ENCODE data around the gene BDKRB2.

DNA sequence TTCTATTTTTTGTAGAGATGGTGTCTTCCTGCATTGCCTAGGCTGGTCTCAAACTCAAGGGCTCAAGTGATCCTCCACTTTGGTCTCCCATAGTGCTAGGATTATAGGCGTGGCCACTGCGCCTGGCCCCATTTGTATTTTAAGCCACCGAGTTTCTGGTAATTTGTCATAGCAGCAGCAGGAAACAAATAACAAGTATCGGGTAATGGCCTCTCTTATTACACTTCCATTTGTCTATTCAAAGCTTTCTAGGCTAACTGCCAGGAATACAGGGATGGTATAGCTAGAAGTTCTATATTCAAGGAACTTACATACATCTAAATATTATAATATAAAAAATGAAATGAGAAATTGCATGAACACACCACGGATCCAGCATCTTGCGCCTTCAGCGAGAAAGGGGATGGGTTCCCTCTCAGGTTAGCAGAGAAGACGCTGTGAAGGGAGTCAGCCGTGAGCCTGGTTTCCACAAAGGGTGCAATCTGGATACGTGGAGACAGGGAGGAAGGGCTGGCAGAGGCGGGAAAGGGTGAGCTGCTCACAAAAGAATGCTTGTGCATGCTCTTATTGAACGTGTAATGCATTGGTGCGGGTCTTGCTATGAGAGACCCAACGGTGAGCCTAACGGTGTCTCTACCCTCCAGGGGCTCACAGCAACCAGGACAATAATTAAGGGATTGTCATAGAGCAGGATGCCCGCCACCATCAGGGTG, 60.9 kb downstream of the BDKRB2 start:
- TF ChIP-seq, protein P1, sequence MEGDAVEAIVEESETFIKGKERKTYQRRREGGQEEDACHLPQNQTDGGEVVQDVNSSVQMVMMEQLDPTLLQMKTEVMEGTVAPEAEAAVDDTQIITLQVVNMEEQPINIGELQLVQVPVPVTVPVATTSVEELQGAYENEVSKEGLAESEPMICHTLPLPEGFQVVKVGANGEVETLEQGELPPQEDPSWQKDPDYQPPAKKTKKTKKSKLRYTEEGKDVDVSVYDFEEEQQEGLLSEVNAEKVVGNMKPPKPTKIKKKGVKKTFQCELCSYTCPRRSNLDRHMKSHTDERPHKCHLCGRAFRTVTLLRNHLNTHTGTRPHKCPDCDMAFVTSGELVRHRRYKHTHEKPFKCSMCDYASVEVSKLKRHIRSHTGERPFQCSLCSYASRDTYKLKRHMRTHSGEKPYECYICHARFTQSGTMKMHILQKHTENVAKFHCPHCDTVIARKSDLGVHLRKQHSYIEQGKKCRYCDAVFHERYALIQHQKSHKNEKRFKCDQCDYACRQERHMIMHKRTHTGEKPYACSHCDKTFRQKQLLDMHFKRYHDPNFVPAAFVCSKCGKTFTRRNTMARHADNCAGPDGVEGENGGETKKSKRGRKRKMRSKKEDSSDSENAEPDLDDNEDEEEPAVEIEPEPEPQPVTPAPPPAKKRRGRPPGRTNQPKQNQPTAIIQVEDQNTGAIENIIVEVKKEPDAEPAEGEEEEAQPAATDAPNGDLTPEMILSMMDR (IDR thresholded peaks at IDR 0.05; ENCODE audit: poor library complexity) = no peak
- TF ChIP-seq EZH2 (IDR thresholded peaks at IDR 0.05; ENCODE audit: borderline replicate concordance) = no peak
